GM19099 (cell line): ENCODE results near the gene ROBO1.

ENCODE experiments used
- POLR2A ChIP-seq: IDR thresholded peaks from 3 replicates; pipeline ENCODE4 v1.6.1; 2011; ENCODE audit warnings: low read depth; ENCODE audit not compliant: insufficient read length; ENCODE audit errors: extremely low read depth

ROBO1 gene

DNA sequence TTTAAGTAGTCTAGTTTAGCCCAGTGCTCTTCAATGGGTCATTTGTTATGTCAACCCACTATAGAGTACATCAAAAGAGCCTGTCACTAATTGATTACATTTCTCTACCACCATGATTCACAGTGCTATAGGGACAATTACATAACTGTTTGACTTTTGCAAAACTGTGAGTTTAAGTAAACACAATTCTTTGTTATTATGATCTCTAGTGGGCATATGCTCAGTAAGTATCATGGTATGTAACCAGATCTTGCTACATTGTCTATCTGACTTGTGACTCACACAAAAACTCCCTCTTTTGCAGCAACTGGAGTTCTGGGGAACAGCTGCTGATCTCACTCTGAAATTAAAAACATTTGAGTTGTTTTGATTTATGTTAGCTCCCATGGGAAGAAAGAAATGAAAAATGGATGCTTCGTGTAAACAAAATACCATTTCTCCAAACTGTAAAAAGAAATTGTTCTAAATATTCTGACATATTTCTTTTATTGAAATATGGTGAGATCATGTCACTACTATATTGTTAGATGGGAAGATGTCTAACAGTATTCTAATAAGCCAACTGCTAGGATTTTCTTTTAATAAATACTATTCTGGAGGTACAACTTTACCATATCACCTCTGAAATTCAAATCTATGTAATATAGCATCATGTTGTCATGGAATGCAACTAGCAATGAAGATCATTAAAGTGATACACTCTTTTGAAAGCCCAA lies 470.4 kb downstream of the ROBO1 start:
- no peak for TF ChIP-seq POLR2A

DNA sequence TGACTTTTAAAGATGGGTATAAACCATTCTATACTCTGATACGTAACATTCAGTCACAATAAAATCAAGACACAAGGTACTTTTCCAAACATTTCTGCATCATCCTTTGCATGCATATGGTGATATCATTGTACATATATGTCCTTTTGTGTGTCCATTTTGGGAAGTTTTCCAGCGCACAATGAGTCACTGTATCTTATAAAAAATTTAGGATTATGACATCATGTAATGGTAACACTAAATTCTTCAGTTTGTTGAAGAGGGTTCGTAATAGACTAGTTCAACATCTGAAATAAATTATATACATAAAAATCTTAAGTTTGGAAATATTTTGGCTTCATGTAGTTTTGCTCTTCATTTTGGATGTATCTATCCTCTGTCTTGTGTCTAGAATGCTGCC lies 480.9 kb downstream of the ROBO1 start:
- no peak for TF ChIP-seq POLR2A

GRCh38 chr3:79285871-79286270 lies 481.9 kb downstream of the ROBO1 start:
- no peak for TF ChIP-seq POLR2A

DNA sequence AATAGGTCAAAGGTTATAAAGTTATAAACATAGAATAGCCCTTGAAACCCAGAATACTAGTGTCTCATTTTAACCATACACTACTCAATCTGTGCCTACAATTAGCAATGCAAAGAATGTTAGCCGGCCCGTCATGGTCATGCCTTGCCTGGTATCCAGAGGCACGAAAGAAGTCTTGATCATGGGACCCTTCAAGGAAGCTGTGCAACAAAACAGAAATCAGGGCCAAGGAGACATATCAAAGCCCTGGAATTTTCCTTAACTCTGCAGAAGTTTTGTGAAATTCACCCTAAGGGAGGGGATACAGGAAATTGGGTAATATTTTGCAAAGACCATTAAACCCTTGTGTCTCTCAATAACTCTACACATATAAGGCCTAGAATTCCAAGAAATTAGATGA lies 482.4 kb downstream of the ROBO1 start:
- TF ChIP-seq POLR2A: no peak

DNA sequence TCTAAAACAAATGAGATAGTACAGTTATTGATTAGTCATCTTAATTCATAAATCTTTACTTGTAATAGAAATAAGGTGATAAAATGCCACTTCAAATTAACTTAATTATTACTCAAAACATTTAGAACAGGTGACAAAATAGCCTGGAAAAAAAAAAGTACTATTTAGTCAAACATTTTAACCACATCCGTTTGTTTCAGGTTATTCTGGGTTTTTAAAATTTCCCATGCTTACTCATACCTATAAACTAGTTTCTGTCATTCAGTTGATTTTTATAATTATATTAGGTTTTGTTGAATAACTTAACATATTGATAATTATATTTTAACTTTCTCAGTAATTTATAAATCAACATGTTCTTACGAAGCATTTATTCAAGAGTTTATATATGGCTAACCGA lies 483.0 kb downstream of the ROBO1 start:
- TF ChIP-seq POLR2A: no peak

DNA sequence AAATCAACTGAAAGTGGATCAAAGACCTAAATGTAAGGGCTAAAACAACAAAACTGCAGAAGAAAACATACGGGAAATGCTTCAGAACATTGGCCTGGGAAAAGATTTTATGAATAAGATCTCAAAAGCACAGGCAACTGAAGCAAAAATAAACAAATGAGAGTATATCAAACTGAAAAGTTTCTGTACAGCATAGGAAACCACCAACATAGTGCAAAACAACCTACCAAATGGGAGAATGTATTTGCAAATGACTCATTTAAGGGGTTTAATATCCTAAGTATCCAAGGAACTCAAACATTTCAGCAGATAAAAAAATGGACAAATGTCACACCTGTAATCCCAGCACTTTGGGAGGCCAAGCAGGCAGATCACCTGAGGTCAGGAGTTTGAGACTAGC lies 489.1 kb downstream of the ROBO1 start:
- no peak for TF ChIP-seq POLR2A

GRCh38 chr3:79268422-79268821 lies 499.4 kb downstream of the ROBO1 start:
- TF ChIP-seq POLR2A: no peak

- TF ChIP-seq POLR2A: no peak
These were observed 502.9 kb downstream of the ROBO1 start for GRCh38 chr3:79264892-79265291.

DNA sequence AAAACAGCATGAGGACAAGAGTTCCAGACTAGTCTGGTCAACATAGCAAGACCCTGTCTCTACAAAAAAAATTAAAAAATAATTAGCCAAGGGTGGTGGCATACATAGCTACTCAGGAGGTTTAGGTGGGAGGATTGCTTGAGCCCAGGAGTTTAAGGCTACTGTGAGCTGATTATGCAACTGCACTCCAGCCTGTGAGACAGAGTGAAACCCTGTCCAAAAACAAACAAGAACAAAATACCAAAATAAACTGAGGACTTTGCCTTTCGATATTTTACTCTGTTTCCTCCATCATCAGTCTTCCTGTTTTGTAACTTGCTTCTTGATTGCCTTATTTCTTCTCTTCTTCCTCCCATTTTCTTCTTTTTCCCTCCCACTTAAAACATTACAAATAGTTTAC lies 504.4 kb downstream of the ROBO1 start:
- TF ChIP-seq POLR2A: no peak

- no peak for TF ChIP-seq POLR2A
These were observed 509.3 kb downstream of the ROBO1 start for GRCh38 chr3:79258479-79258878.

DNA sequence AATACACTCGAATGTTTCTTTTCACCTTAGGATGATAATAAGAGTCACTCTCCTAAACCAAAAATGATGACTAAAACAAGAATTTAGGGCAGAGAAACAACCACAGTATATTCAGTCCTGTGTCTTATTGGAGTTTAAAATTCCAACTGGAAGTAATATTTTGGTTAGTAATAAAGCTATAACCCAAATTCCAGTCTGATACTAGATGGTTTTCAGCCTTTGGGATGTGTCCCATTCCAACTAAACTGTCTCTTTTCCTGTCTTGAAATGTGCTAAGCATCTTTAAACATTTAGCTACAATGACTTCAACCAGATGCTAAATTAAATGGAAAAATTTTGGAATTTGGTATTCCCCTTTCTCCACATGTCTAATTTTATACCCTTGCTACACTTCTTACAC lies 510.0 kb downstream of the ROBO1 start:
- TF ChIP-seq POLR2A: no peak

DNA sequence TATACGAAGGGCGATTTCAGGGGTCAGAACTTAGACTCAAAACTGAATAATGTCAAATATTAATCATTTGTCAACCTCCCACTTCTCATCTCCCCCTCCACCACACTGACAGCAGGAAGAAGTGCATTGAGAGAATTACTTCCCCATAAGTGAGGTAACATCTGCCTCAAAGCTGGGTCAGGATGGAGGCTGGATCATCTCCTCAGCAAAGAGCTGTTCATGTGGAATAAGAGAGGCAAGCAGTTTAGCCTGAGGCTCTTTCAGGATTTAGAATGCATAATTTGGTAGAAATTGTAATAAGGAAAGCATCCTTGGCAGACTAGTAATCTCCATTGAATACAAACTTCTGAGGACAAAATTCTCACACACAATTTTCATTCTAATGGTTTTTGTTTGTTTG lies 512.1 kb downstream of the ROBO1 start:
- no peak for TF ChIP-seq POLR2A

DNA sequence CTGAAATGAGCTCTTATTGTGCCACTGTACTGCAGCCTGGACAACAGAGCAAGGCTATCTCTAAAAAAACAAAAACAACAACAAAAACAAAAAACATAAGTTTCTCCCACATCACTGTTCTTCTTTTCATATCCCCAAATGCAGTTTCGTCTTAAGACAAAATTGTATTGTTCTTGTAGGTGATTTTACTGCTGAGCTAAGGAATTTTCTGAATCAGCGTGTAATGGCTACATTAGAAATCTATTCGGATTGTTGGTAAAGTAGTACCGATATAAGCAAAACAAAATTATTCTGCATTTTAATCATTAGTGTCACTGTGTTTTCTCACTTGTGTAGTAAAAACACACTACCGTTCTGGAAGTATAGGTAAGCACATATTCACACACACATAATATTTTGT lies 512.5 kb downstream of the ROBO1 start:
- no peak for TF ChIP-seq POLR2A

GRCh38 chr3:79253704-79254103 lies 514.1 kb downstream of the ROBO1 start:
- TF ChIP-seq POLR2A: no peak

- no peak for TF ChIP-seq POLR2A
These were observed 514.5 kb downstream of the ROBO1 start for GRCh38 chr3:79253271-79253670.

- no peak for TF ChIP-seq POLR2A
These were observed 517.1 kb downstream of the ROBO1 start for GRCh38 chr3:79250746-79251145.

- no peak for TF ChIP-seq POLR2A
These were observed 518.1 kb downstream of the ROBO1 start for GRCh38 chr3:79249701-79250100.

GRCh38 chr3:79247725-79248043 lies 520.1 kb downstream of the ROBO1 start:
- TF ChIP-seq POLR2A: no peak
